Measurements from ENCODE around the gene CUL1.
A peak's percentile ranks its signal among the peaks of the same experiment; 100 is the strongest.

CUL1 gene
- total RNA-seq, result 117 reads per million, percentile 85 among the genes with 10 or more reads in this experiment

- peak; percentile 77 for DNase-seq
Measured at GRCh38 chr7:148698397-148699023, at the start of gene CUL1. Gene CUL1, plus strand, starts transcription at chr7:148698903. Its CDS starts 31,220 bp downstream, at chr7:148730123.

GRCh38 chr7:148650232-148650858 is 48.4 kb upstream of the CUL1 start:
- no peak for DNase-seq

GRCh38 chr7:148652773-148653172 is 45.9 kb upstream of the CUL1 start:
- DNase-seq, result no peak

GRCh38 chr7:148657929-148658328 is 40.8 kb upstream of the CUL1 start:
- DNase-seq, result no peak

GRCh38 chr7:148661471-148661870 is 37.2 kb upstream of the CUL1 start:
- DNase-seq, result no peak

- DNase-seq, result no peak
Measured at GRCh38 chr7:148662646-148663045, 36.1 kb upstream of the CUL1 start.

GRCh38 chr7:148664324-148664723 is 34.4 kb upstream of the CUL1 start:
- DNase-seq, result no peak

- no peak for DNase-seq
Measured at GRCh38 chr7:148665221-148665620, 33.5 kb upstream of the CUL1 start.

- no peak for DNase-seq
Measured at GRCh38 chr7:148669927-148670326, 28.8 kb upstream of the CUL1 start.

- DNase-seq, result no peak
Measured at GRCh38 chr7:148670374-148670773, 28.3 kb upstream of the CUL1 start.

- no peak for DNase-seq
Measured at GRCh38 chr7:148670807-148671206, 27.9 kb upstream of the CUL1 start.

- DNase-seq, result no peak
Measured at GRCh38 chr7:148672041-148672440, 26.7 kb upstream of the CUL1 start.

- no peak for DNase-seq
Measured at GRCh38 chr7:148674689-148675088, 24.0 kb upstream of the CUL1 start.

- DNase-seq, result no peak
Measured at GRCh38 chr7:148676291-148676690, 22.4 kb upstream of the CUL1 start.

GRCh38 chr7:148681821-148682220 is 16.9 kb upstream of the CUL1 start:
- no peak for DNase-seq

GRCh38 chr7:148684289-148684830 is 14.3 kb upstream of the CUL1 start:
- DNase-seq, result no peak

GRCh38 chr7:148686312-148686937 is 12.3 kb upstream of the CUL1 start:
- no peak for DNase-seq

GRCh38 chr7:148687555-148687954 is 11.1 kb upstream of the CUL1 start:
- no peak for DNase-seq

GRCh38 chr7:148688526-148688925 is 10.2 kb upstream of the CUL1 start:
- no peak for DNase-seq

- no peak for DNase-seq
Measured at GRCh38 chr7:148693651-148694050, 5.1 kb upstream of the CUL1 start.

- DNase-seq, result no peak
Measured at GRCh38 chr7:148694631-148695030, 4.1 kb upstream of the CUL1 start.

- DNase-seq, result no peak
Measured at GRCh38 chr7:148695953-148696352, 2.8 kb upstream of the CUL1 start.

- DNase-seq, result no peak
Measured at GRCh38 chr7:148696787-148697186, 1.9 kb upstream of the CUL1 start.

Data from effector CD4-positive, alpha-beta T cell (primary cell).